22Rv1 (cell line): ENCODE data around the gene CLCA1.

Experiments used
- ZFX ChIP-seq: fragments of 450-650 bp; IDR thresholded peaks from 2 replicates; pipeline ENCODE4 v1.6.1; 2017; ENCODE audit warnings: antibody characterized with exemption, borderline replicate concordance
- TF ChIP-seq, protein P1 (sequence below): fragments of 450-650 bp; IDR thresholded peaks from 2 replicates; pipeline ENCODE4 v1.5.1; 2017; ENCODE audit warnings: mild to moderate bottlenecking

DNA sequence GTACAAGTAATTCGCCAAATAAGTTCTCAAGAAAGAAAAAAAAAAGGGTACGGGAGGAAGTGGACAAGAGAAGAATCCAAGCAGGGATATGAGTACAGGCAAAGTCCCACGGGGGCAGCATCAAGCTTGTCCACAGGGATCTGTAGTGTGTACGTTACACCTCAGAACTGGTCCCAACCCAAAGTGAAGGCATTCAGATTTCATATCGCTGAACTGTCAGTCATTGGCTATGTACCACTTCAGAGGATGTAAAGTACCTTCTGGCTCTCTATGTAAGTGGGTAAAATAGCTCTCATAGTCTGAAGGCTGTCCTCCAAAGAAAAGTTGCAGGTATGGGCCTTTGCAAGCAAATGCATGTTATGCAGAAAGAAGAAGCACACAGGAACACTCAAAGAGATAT lies 70.0 kb downstream of the CLCA1 start:
- TF ChIP-seq, protein P1, sequence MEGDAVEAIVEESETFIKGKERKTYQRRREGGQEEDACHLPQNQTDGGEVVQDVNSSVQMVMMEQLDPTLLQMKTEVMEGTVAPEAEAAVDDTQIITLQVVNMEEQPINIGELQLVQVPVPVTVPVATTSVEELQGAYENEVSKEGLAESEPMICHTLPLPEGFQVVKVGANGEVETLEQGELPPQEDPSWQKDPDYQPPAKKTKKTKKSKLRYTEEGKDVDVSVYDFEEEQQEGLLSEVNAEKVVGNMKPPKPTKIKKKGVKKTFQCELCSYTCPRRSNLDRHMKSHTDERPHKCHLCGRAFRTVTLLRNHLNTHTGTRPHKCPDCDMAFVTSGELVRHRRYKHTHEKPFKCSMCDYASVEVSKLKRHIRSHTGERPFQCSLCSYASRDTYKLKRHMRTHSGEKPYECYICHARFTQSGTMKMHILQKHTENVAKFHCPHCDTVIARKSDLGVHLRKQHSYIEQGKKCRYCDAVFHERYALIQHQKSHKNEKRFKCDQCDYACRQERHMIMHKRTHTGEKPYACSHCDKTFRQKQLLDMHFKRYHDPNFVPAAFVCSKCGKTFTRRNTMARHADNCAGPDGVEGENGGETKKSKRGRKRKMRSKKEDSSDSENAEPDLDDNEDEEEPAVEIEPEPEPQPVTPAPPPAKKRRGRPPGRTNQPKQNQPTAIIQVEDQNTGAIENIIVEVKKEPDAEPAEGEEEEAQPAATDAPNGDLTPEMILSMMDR, result no peak
- TF ChIP-seq ZFX, result no peak
